ENCODE measurements around the gene SCN1B. TPM values are rescaled to one million over a fixed set of nuclear protein-coding genes. Genes with fewer than 3 reads are reported as not detected.

SCN1B gene
- total and polyA plus RNA-seq, 4 donors: 1.5 to 12.6 (median 9.0) TPM

- H3K27ac ChIP-seq (ENCODE audit: low read depth in 1 of 2, low read length in 1 of 2): no peak overlapping the region
- H3K27me3 ChIP-seq (ENCODE audit: control insufficient read depth in 3 of 3, insufficient read depth in 3 of 3, low read length in 2 of 3): no peaks in the 10 kb centered on the region
- 93 to 95% methylated on average over 21 of the region's 21 CpGs for WGBS, 2 donors
- no peak for TF ChIP-seq CTCF (IDR thresholded peaks at IDR 0.05; ENCODE audit: control extremely low read depth, extremely low read depth)
- H3K36me3 ChIP-seq (ENCODE audit: control insufficient read depth in 4 of 4, insufficient read depth in 4 of 4, low read length in 4 of 4): no peaks in the 10 kb centered on the region
- ATAC-seq (ENCODE audit: insufficient read depth, low FRiP score) (no peak), DNase-seq (no peak)
- H3K4me1 ChIP-seq (ENCODE audit: control insufficient read depth in 5 of 5, insufficient read depth in 5 of 5, low read length in 5 of 5): no peaks in the 10 kb centered on the region
- no peak overlapping the region for H3K4me3 ChIP-seq
- peaks cover 0 to 3% (median 0%) of the 10 kb centered on the region in 4 donors for H3K9me3 ChIP-seq (ENCODE audit: control insufficient read depth in 4 of 4, insufficient read depth in 3 of 4, low read length in 3 of 4)
- no peak overlapping the region for H3K9ac ChIP-seq (ENCODE audit: insufficient read depth in 1 of 2, low read length in 2 of 2)
Observed at GRCh38 chr19:35075202-35076025, 45.1 kb downstream of the SCN1B start.

DNA sequence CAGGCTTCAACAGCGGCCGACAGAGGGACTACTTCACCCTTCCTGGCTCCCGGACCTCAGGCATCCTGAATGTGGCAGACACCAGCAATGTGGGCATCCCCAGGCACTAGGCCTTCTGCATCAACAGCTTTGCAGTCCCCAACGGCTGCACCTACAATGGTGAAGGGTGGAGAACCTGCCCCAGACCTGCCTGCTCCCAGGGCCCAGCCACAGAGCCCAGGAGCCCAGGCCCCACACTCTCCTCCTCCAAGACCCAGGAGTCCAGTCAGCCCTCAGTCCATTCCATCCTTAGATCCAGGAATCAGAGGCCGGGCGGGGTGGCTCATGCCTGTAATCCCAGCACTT is 45.7 kb downstream of the SCN1B start:
- ATAC-seq (ENCODE audit: insufficient read depth, low FRiP score): no peak
- no peak for TF ChIP-seq CTCF (IDR thresholded peaks at IDR 0.05; ENCODE audit: control extremely low read depth, extremely low read depth)
- H3K27ac ChIP-seq (ENCODE audit: low read depth in 1 of 2, low read length in 1 of 2): no peak overlapping the region
- 86 to 94% methylated on average over 6 of the region's 6 CpGs for WGBS, 2 donors
- no peaks in the 10 kb centered on the region for H3K27me3 ChIP-seq (ENCODE audit: control insufficient read depth in 3 of 3, insufficient read depth in 3 of 3, low read length in 2 of 3)
- no peak overlapping the region for H3K4me3 ChIP-seq
- DNase-seq: no peak
- no peaks in the 10 kb centered on the region for H3K9me3 ChIP-seq (ENCODE audit: control insufficient read depth in 4 of 4, insufficient read depth in 3 of 4, low read length in 3 of 4)
- H3K4me1 ChIP-seq (ENCODE audit: control insufficient read depth in 5 of 5, insufficient read depth in 5 of 5, low read length in 5 of 5): no peaks in the 10 kb centered on the region
- no peaks in the 10 kb centered on the region for H3K36me3 ChIP-seq (ENCODE audit: control insufficient read depth in 4 of 4, insufficient read depth in 4 of 4, low read length in 4 of 4)
- H3K9ac ChIP-seq (ENCODE audit: insufficient read depth in 1 of 2, low read length in 2 of 2): no peak overlapping the region

DNA sequence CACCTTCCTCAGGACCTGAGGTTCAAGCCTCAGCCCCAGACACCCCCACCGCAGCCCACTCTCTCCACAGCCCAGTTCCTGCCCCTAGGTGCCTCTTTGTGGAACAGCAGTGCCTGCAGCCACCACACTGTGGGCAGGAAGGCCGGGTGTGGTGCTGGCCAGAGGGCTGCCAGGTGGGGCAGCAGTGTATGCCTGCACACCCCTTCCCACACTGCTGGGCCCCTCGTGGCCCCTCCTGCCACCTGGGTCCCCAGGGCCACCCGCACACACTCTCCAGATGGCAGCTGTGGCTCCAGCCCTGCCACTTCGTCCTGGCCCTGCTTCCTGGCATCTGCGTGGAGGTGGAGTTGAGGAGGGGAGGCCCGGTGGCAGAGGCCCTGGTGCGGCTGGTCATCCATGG is 46.4 kb downstream of the SCN1B start:
- no peaks in the 10 kb centered on the region for H3K36me3 ChIP-seq (ENCODE audit: control insufficient read depth in 4 of 4, insufficient read depth in 4 of 4, low read length in 4 of 4)
- DNase-seq: no peak
- ATAC-seq (ENCODE audit: insufficient read depth, low FRiP score): no peak
- H3K9ac ChIP-seq (ENCODE audit: insufficient read depth in 1 of 2, low read length in 2 of 2): no peak overlapping the region
- H3K27ac ChIP-seq (ENCODE audit: low read depth in 1 of 2, low read length in 1 of 2): no peak overlapping the region
- WGBS, 2 donors: 64 to 77% methylated on average over 8 of the region's 8 CpGs
- no peak overlapping the region for H3K4me3 ChIP-seq
- no peak for TF ChIP-seq CTCF (IDR thresholded peaks at IDR 0.05; ENCODE audit: control extremely low read depth, extremely low read depth)
- H3K9me3 ChIP-seq (ENCODE audit: control insufficient read depth in 4 of 4, insufficient read depth in 3 of 4, low read length in 3 of 4): no peaks in the 10 kb centered on the region
- H3K4me1 ChIP-seq (ENCODE audit: control insufficient read depth in 5 of 5, insufficient read depth in 5 of 5, low read length in 5 of 5): no peaks in the 10 kb centered on the region
- no peaks in the 10 kb centered on the region for H3K27me3 ChIP-seq (ENCODE audit: control insufficient read depth in 3 of 3, insufficient read depth in 3 of 3, low read length in 2 of 3)
